ENCODE data around the gene MSX1.

DNA sequence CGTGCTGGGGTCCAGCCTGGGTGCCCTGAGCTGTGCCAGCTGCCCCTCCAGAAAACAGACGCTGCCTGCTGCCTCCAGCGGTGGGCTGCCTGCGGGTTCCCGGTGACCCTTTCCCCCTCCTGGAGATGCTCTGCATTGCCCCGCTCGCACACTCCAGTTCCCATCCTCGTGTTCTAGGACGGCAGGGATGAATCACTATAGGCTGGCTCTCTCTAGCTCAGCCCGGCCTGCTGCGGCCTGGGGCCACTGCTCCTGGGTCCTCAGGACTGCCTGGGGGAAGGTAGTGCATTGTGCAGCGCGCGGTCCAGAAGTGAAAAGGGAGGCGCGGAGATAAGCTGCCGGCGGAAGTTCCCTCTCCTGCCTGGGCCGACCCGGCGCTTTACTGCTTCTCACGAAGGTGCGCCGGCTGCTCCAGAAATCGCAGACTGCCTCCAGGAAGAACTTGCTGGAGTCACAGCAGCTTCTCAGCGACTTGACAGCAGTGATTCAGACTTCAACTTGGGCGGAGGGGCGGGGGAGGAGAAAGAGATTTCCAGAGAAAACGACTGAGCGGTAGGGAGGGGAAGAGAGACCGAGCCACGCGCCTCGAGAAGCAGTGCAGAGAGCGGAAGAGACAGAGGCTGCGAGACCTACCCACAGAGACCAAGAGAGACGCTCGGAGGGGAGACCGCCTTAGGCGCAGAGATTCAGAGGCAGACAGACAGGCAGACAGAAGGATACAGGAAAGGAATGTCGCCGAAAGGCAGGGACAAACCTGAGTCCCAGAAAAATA lies 6.7 kb upstream of the MSX1 start:
- TF ChIP-seq, protein P1, sequence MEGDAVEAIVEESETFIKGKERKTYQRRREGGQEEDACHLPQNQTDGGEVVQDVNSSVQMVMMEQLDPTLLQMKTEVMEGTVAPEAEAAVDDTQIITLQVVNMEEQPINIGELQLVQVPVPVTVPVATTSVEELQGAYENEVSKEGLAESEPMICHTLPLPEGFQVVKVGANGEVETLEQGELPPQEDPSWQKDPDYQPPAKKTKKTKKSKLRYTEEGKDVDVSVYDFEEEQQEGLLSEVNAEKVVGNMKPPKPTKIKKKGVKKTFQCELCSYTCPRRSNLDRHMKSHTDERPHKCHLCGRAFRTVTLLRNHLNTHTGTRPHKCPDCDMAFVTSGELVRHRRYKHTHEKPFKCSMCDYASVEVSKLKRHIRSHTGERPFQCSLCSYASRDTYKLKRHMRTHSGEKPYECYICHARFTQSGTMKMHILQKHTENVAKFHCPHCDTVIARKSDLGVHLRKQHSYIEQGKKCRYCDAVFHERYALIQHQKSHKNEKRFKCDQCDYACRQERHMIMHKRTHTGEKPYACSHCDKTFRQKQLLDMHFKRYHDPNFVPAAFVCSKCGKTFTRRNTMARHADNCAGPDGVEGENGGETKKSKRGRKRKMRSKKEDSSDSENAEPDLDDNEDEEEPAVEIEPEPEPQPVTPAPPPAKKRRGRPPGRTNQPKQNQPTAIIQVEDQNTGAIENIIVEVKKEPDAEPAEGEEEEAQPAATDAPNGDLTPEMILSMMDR (conservative IDR thresholded peaks at IDR 0.05; ENCODE audit: low read length): no peak
- TF ChIP-seq EZH2phosphoT487 (IDR thresholded peaks at IDR 0.05; ENCODE audit: borderline replicate concordance, low read depth, low read length): no peak
